DOHH2 (cell line): ENCODE data around the gene SUCLA2.

Experiments used
- EZH2phosphoT487 ChIP-seq: fragments of 200-600 bp; sonication (generic); IDR thresholded peaks from 2 replicates; pipeline ENCODE4 v1.6.1; 2017; ENCODE audit warnings: borderline replicate concordance, mild to moderate bottlenecking, antibody characterized with exemption, low read length, moderate library complexity, mixed read lengths
- TF ChIP-seq, protein P1 (sequence below): fragments of 200-600 bp; sonication (generic); IDR thresholded peaks from one replicate; pipeline ENCODE4 v1.5.1; 2014; ENCODE audit warnings: antibody characterized with exemption, mild to moderate bottlenecking, low read depth, low read length; ENCODE audit not compliant: poor library complexity, severe bottlenecking

DNA sequence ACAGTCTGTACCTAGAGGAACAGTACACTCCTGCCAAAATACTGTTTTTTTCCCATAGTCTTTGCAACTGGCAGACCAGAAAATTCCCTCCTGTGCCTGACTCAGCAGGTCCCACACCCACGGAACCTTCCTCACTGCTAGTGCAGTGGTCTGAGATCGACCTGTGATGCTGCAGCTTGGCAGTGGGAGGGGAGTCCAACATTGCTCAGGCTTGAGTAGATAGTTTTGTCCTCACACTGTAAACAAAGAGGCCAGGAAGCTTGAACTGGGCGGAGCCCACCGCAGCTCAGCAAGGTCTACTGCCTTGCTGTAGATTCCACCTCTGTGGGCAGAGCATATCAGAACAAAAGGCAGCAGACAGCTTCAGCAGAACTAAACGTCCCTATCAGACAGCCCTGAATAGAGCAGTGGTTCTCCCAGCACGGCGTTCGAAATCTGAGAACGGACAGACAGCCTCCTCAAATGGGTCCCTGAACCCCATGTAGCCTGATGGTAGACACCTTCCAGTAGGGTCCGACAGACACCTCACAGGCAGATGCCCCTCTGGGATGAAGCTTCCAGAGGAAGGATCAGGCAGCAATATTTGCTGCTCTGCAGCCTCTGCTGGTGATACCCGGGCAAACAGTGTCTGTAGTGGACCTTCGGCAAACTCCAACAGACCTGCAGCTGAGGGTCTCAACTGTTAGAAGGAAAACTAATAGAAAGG is 92.7 kb downstream of the SUCLA2 start:
- TF ChIP-seq, protein P1, sequence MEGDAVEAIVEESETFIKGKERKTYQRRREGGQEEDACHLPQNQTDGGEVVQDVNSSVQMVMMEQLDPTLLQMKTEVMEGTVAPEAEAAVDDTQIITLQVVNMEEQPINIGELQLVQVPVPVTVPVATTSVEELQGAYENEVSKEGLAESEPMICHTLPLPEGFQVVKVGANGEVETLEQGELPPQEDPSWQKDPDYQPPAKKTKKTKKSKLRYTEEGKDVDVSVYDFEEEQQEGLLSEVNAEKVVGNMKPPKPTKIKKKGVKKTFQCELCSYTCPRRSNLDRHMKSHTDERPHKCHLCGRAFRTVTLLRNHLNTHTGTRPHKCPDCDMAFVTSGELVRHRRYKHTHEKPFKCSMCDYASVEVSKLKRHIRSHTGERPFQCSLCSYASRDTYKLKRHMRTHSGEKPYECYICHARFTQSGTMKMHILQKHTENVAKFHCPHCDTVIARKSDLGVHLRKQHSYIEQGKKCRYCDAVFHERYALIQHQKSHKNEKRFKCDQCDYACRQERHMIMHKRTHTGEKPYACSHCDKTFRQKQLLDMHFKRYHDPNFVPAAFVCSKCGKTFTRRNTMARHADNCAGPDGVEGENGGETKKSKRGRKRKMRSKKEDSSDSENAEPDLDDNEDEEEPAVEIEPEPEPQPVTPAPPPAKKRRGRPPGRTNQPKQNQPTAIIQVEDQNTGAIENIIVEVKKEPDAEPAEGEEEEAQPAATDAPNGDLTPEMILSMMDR = no peak
- TF ChIP-seq EZH2phosphoT487 = no peak
